GM18873 (cell line): Measurements from ENCODE around the gene SACS.
"Not testable (repeated sequence)": the region's sequence is repeated elsewhere in the genome, so short reads cannot be mapped to it uniquely, and the experiment has no call there.

Experiments used
- ATAC-seq: cut with Tn5 transposase; IDR thresholded peaks from one replicate; pipeline ENCODE4 v1.9.1; 2021; ENCODE audit warnings: mild to moderate bottlenecking, moderate library complexity, moderate number of reproducible peaks; ENCODE audit not compliant: unreplicated experiment, low FRiP score

The SACS gene

GRCh38 chr13:23322353-23323336 is 110.9 kb downstream of the SACS start:
- ATAC-seq, result no peak

- no peak for ATAC-seq
Measured at GRCh38 chr13:23321535-23322241, 111.8 kb downstream of the SACS start.

- no peak for ATAC-seq
Measured at GRCh38 chr13:23320926-23321534, 112.5 kb downstream of the SACS start.

GRCh38 chr13:23319883-23320224 is 113.6 kb downstream of the SACS start:
- no peak for ATAC-seq

GRCh38 chr13:23314837-23315236 is 118.7 kb downstream of the SACS start:
- not testable (repeated sequence) for ATAC-seq

- ATAC-seq, result no peak
Measured at GRCh38 chr13:23292586-23292985, 140.9 kb downstream of the SACS start.

GRCh38 chr13:23289917-23290357 is 143.6 kb downstream of the SACS start:
- ATAC-seq, result no peak

GRCh38 chr13:23288995-23289394 is 144.5 kb downstream of the SACS start:
- no peak for ATAC-seq

GRCh38 chr13:23288564-23288963 is 144.9 kb downstream of the SACS start:
- no peak for ATAC-seq

- no peak for ATAC-seq
Measured at GRCh38 chr13:23279321-23279720, 154.2 kb downstream of the SACS start.
